K562 (cell line): ENCODE data around the gene FMO2. TPM values are rescaled to one million over a fixed set of nuclear protein-coding genes. Genes with fewer than 3 reads are reported as not detected.

Experiments
- CTBP1 ChIP-seq: fragments of 450-650 bp; IDR thresholded peaks from 2 replicates; pipeline ENCODE4 v1.6.1; 2016; ENCODE audit warnings: borderline replicate concordance
- CUX1 ChIP-seq: fragments of 200-800 bp; sonication (Bioruptor generic); IDR thresholded peaks from 2 replicates; pipeline ENCODE4 v1.6.1; 2016; ENCODE audit warnings: missing genetic modification characterization, missing compliant biosample characterization
- GTF3C2 ChIP-seq: IDR thresholded peaks from 3 replicates; pipeline ENCODE4 v1.6.1; 2011; ENCODE audit warnings: borderline replicate concordance, mild to moderate bottlenecking, moderate library complexity; ENCODE audit not compliant: insufficient read length; ENCODE audit errors: extremely low read depth
- HDAC8 ChIP-seq: fragments of 450-650 bp; IDR thresholded peaks from 2 replicates; pipeline ENCODE4 v1.6.1; 2016; ENCODE audit warnings: mild to moderate bottlenecking, missing genetic modification characterization, moderate library complexity, missing compliant biosample characterization
- HNRNPLL ChIP-seq: fragments of 200-400 bp; formaldehyde crosslinking; IDR thresholded peaks from 2 replicates; pipeline ENCODE4 v1.6.1; 2017; ENCODE audit warnings: low read length, low read depth, mild to moderate bottlenecking; ENCODE audit not compliant: poor library complexity, severe bottlenecking
- ILF3 ChIP-seq: fragments of 450-650 bp; IDR thresholded peaks from 2 replicates; pipeline ENCODE4 v1.6.1; 2018; ENCODE audit warnings: antibody characterized with exemption, mild to moderate bottlenecking, moderate library complexity, borderline replicate concordance
- KDM5B ChIP-seq: fragments of 200-600 bp; sonication (generic); IDR thresholded peaks from 2 replicates; pipeline ENCODE4 v1.6.1; 2012; ENCODE audit warnings: low read depth, mild to moderate bottlenecking, moderate library complexity, low read length, control low read depth, inconsistent platforms; ENCODE audit not compliant: insufficient replicate concordance
- OTX1 ChIP-seq: fragments of 450-650 bp; formaldehyde crosslinking; IDR thresholded peaks from 2 replicates; pipeline ENCODE4 v1.4.0; 2022; ENCODE audit warnings: mild to moderate bottlenecking
- PHF8 ChIP-seq: fragments of 200-600 bp; sonication (generic); IDR thresholded peaks from 2 replicates; pipeline ENCODE4 v1.6.1; 2012; ENCODE audit warnings: mixed run types, mild to moderate bottlenecking, inconsistent platforms, low read length, moderate library complexity, borderline replicate concordance
- TRIM24 ChIP-seq, 2 experiments: fragments of 450-650 bp; IDR thresholded peaks; 2 replicates each; pipeline ENCODE4 v1.6.1; 2016
- XRCC5 ChIP-seq: fragments of 200-400 bp; formaldehyde crosslinking; IDR thresholded peaks from 2 replicates; pipeline ENCODE4 v1.6.1; 2017; ENCODE audit warnings: low read depth, mild to moderate bottlenecking, low read length
- ZNF511 ChIP-seq: sonication (generic); formaldehyde crosslinking; IDR thresholded peaks from 2 replicates; pipeline ENCODE4 v1.8.0; 2022; ENCODE audit warnings: mild to moderate bottlenecking, missing genetic modification reagents
- ZNF609 ChIP-seq: sonication (generic); formaldehyde crosslinking; IDR thresholded peaks from 2 replicates; pipeline ENCODE4 v1.8.1; 2023; ENCODE audit warnings: missing genetic modification reagents, mild to moderate bottlenecking, borderline replicate concordance
- ZNF780A ChIP-seq: fragments of 250-450 bp; sonication (Bioruptor Pico); IDR thresholded peaks from 2 replicates; pipeline ENCODE4 v1.5.0; 2021; ENCODE audit warnings: mild to moderate bottlenecking
- polyA plus RNA-seq, 8 experiments: library from polyadenylated mRNA; depleted of rRNA in 4 of 8; stranded (reverse) in 5 of 8; unstranded in 3 of 8; fragments of >200 nt; fragmentation: Nextera tagmentation in 2 of 8; fragmentation: Illumina TruSeq in 1 of 8; extraction: Ambion mirVana in 2 of 8; extraction: Trizol in 1 of 8; gene quantifications; 2 replicates each; pipeline versions ENCODE4 v1.2.1 to v1.2.3, GENCODE V29; 2011 to 2014; ENCODE audit warnings: inconsistent platforms in 1 of 8, missing spikeins in 1 of 8
- total RNA-seq, 7 experiments: library from RNA; depleted of rRNA in 6 of 7; stranded (reverse); fragments of >200 nt in 6 of 7; fragmentation: Illumina TruSeq in 2 of 7; extraction: Trizol in 2 of 7; gene quantifications; 2 replicates each; pipeline versions ENCODE4 v1.2.1 to v1.2.3, GENCODE V29; 2011 to 2021; ENCODE audit warnings: low replicate concordance in 1 of 7

Gene FMO2
- total and polyA plus RNA-seq, 9 of the 15 experiments (the other 6 are each of a cell fraction or from before 2014, with no cell fraction given), result not detected

- TF ChIP-seq CUX1 (CRISPR knock-in tag) (no peak), KDM5B (no peak), CTBP1 (no peak), HDAC8 (tag) (no peak), ILF3 (no peak), GTF3C2 (no peak), ZNF511 (CRISPR knock-in tag) (no peak), OTX1 (no peak), HNRNPLL (no peak), XRCC5 (no peak), PHF8 (no peak), ZNF780A (CRISPR knock-in tag) (no peak), TRIM24 (IDR thresholded peaks at IDR 0.05) (no peak), ZNF609 (CRISPR knock-in tag) (no peak)
Observed at GRCh38 chr1:171226747-171227370, 41.8 kb downstream of the FMO2 start (continued).
